Ascending aorta (tissue), 2 donors: ENCODE measurements around the gene B4GALNT3. TPM values are rescaled to one million over a fixed set of nuclear protein-coding genes. Genes with fewer than 3 reads are reported as not detected.

Experiments used
- DNase-seq, 2 donors: peaks; one replicate each; pipeline ENCODE4 v3.0.0-alpha.2; 2019; ENCODE audit warnings: low spot score in 2 of 2
- H3K27ac ChIP-seq, 2 donors: fragments of 200-600 bp; sonication (generic); one replicate each; pipeline ENCODE4 v1.5.1; 2016 to 2017; ENCODE audit warnings: mild to moderate bottlenecking in 1 of 2
- H3K27me3 ChIP-seq: fragments of 200-600 bp; sonication (generic); one replicate; pipeline ENCODE4 v1.5.1; 2017
- H3K36me3 ChIP-seq, 2 donors: fragments of 200-600 bp; sonication (generic); one replicate each; pipeline ENCODE4 v1.5.1; 2016
- H3K4me1 ChIP-seq, 2 donors: fragments of 200-600 bp; sonication (generic); one replicate each; pipeline ENCODE4 v1.5.1; 2016 to 2017; ENCODE audit warnings: mild to moderate bottlenecking in 1 of 2
- H3K4me3 ChIP-seq, 2 donors: fragments of 200-600 bp; sonication (generic); one replicate each; pipeline ENCODE4 v1.5.1; 2016 to 2017; ENCODE audit warnings: mild to moderate bottlenecking in 1 of 2
- H3K9me3 ChIP-seq, 2 donors: fragments of 200-600 bp; sonication (generic); one replicate each; pipeline ENCODE4 v1.5.1; 2016
- intact Hi-C: fragments of 100-400 bp; cut with DNase I; formaldehyde crosslinking; loops from one replicate; pipeline ENCODE4 v1.15.1; 2023
- total RNA-seq: library from RNA; depleted of rRNA; stranded (reverse); fragments of >200 nt; gene quantifications from one replicate; pipeline ENCODE4 v1.1.0, GENCODE V29; 2016
- TF ChIP-seq, protein P1 (sequence below), 3 experiments: fragments of 200-600 bp in 2 of 3; fragments of 450-650 bp in 1 of 3; sonication (generic) in 2 of 3; IDR thresholded peaks; one replicate each; pipeline ENCODE4 v1.5.1; 2016 to 2019; ENCODE audit warnings: antibody characterized with exemption in 3 of 3, mild to moderate bottlenecking in 1 of 3, moderate library complexity in 1 of 3

The B4GALNT3 gene
- total RNA-seq, 1 donor from 2014 or later, result 10.4 TPM

DNA sequence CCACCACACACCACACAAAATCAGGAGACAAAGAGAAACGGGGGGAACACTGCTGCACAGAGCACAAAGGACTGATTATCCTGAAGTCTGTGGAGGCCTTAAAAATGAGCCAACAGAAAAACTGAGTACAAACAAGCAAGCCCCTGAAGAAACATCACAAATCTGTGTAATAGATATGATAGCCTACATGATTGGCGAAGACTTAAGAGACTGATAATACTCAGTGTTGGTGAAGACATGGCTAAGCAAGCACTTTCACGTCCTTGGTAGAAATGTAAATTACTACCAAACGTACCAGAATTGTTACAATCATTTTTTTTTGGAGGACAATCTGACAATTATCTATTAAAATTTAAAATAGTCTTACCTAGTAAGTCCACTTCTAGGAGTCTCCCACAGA lies 128.9 kb downstream of the B4GALNT3 start:
- TF ChIP-seq, protein P1, sequence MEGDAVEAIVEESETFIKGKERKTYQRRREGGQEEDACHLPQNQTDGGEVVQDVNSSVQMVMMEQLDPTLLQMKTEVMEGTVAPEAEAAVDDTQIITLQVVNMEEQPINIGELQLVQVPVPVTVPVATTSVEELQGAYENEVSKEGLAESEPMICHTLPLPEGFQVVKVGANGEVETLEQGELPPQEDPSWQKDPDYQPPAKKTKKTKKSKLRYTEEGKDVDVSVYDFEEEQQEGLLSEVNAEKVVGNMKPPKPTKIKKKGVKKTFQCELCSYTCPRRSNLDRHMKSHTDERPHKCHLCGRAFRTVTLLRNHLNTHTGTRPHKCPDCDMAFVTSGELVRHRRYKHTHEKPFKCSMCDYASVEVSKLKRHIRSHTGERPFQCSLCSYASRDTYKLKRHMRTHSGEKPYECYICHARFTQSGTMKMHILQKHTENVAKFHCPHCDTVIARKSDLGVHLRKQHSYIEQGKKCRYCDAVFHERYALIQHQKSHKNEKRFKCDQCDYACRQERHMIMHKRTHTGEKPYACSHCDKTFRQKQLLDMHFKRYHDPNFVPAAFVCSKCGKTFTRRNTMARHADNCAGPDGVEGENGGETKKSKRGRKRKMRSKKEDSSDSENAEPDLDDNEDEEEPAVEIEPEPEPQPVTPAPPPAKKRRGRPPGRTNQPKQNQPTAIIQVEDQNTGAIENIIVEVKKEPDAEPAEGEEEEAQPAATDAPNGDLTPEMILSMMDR (IDR thresholded peaks at IDR 0.05), result no peak
- no peak overlapping the region for H3K27ac ChIP-seq
- no peak overlapping the region for H3K4me3 ChIP-seq
- no peaks in the 10 kb centered on the region for H3K36me3 ChIP-seq
- intact Hi-C loops, result no loop called here
- DNase-seq, result no peak
- H3K4me1 ChIP-seq, result peaks cover 0 to 9% of the 10 kb centered on the region in 2 donors
- H3K27me3 ChIP-seq, result no peaks in the 10 kb centered on the region
- H3K9me3 ChIP-seq, result no peaks in the 10 kb centered on the region

DNA sequence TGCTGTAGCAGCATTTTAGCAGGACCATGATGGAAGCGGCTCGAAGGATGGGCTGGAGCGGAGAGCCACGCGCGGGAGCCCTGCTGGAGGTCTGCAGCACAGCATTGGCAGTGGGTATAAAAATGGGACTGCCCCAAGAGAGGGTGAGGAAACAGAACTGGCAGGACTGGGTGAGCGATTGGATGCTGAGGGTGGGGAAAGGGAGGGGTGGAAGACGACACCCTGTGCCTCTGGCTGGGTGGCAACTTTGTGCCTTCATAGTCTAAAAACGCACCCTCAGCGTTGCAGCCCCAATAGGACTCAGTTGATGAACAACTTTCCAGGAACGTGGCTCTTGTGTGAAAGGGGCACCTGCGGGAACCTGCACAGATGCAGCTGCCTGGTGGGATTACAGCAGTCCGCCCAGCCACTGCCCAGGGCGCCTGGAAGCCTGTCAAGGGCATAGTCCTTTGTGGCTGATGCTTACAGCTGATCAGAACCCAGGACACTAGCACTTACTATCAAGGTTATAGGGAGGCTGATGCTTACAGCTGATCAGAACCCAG lies 130.5 kb downstream of the B4GALNT3 start:
- Histone ChIP-seq H3K27ac (no peak overlapping the region), H3K4me3 (no peak overlapping the region), H3K36me3 (no peaks in the 10 kb centered on the region), H3K27me3 (no peaks in the 10 kb centered on the region), H3K4me1 (peaks cover 0 to 9% of the 10 kb centered on the region in 2 donors), H3K9me3 (no peaks in the 10 kb centered on the region)
- intact Hi-C loops, result no loop called here
- peak in 1 of 2 donors; percentile 47 for DNase-seq
- TF ChIP-seq, protein P1 (IDR thresholded peaks at IDR 0.05), result no peak

DNA sequence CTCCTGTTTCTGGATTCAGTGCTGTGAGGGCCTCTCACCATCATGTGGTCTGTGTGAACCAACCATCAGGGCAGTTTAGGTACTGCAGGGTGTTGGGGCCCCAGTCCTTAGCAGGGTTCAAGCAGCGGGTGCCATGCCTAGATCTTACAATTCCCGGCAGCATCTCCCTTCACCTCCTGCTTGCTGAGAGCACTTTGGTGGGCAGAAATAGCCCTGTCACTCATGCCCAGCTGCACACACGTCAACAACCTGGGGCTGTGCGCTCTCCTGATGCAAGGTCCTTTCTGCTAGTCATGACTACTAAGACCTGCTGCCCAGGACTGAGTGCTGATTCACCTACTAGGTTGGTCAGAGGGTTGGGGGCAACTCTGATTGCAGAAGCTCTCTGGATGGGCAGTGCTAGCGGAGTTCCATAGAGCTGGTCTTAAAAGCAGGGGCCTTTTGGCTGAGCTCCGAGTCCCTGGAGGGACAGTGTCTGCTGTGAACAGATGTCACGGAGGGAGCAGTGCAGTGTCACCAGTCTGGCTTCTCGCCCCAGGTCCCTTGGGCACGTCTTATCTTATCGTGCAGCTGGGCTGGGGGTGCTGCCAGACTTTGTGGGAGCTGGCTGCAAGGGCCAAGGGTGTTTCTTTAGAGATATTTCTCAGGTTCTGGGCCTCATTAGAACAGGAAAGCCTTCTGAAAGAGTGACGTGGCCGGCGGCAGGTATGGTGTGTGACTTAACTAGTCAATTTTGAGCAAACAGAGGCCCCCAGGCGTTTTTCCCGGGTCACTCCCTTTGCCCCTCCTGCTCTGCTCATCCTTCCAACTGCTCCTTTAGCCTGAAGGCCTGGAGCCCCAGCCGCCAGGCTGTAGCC lies 131.7 kb downstream of the B4GALNT3 start:
- Histone ChIP-seq H3K27ac (peak overlapping the region in 1 of 2 donors; percentile 10), H3K4me3 (no peak overlapping the region), H3K27me3 (no peaks in the 10 kb centered on the region), H3K36me3 (no peaks in the 10 kb centered on the region), H3K9me3 (no peaks in the 10 kb centered on the region), H3K4me1 (peaks cover 0 to 9% of the 10 kb centered on the region in 2 donors)
- peak in 1 of 2 donors; percentile 59 for DNase-seq
- intact Hi-C loops, result no loop called here
- TF ChIP-seq, protein P1 (IDR thresholded peaks at IDR 0.05), result no peak

DNA sequence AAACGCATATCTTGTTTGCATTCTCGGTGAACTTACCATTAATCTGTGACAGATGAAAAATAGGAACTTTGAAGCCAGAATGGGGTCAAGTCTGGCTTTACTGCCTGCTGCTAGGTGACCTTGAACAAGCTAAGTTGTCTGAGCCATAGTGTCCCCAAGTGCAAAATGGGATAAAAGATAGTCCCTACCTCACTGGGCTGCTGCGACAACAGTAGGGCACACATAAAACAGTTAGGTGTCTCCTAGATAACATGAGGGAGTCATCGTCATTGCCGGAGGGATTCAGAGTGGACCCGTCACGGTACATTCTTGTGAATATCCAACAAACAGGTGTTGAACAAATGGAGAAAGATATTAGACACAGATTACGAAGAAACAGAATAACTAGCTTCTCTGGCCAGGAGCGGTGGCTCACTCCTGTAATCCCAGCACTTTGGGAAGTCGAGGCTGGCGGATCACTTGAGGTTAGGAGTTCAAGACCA lies 132.3 kb downstream of the B4GALNT3 start:
- peaks cover 0 to 9% of the 10 kb centered on the region in 2 donors for H3K4me1 ChIP-seq
- DNase-seq, result peak in 1 of 2 donors; percentile 38
- H3K36me3 ChIP-seq, result no peaks in the 10 kb centered on the region
- H3K27ac ChIP-seq, result no peak overlapping the region
- no peak overlapping the region for H3K4me3 ChIP-seq
- intact Hi-C loops, result no loop called here
- TF ChIP-seq, protein P1 (IDR thresholded peaks at IDR 0.05), result no peak
- no peaks in the 10 kb centered on the region for H3K27me3 ChIP-seq
- no peaks in the 10 kb centered on the region for H3K9me3 ChIP-seq

DNA sequence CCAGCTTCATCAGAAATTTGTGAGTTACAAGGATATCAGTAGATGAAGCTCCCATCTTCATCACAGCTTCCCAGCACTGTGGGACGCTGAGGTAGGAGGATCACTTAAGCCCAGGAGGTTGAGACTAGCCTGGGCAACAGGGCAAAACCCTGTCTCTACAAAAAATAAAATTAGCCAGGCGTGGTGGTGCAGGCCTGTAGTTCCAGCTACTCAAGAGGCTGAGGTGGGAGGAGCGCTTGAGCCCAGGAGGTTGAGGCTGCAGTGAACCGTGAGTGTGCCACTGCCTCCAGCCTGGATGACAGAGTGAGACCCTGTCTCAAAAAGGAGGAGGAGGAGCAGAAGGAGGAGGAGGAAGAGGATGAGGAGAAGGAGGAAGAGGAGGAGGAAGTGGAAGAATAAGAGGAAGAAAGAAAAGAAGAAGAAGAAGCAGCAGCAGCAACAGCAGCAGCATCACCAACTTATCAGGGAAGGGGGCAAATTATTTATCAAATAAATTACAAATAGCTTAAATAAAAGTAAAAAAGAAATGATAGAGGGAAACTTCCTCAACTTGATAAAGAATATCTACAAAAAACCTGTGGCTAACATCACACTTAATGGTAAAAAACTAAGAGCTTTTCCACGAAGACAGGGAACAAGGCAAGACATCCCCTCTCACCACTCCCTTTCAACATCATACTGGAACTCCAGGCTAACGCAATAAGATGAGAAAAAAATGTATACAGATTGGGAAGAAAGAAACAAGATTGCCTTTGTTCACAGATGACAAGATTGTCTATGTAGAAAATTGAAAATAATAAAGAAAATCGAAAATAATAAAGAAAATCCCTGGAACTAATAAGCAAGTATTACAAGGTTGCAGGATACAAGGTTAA lies 133.9 kb downstream of the B4GALNT3 start:
- Histone ChIP-seq H3K4me3 (no peak overlapping the region), H3K27ac (no peak overlapping the region), H3K9me3 (no peaks in the 10 kb centered on the region), H3K27me3 (no peaks in the 10 kb centered on the region), H3K4me1 (peaks cover 0 to 9% of the 10 kb centered on the region in 2 donors), H3K36me3 (no peaks in the 10 kb centered on the region)
- peak in 1 of 2 donors; percentile 35 for DNase-seq
- TF ChIP-seq, protein P1 (IDR thresholded peaks at IDR 0.05), result no peak
- intact Hi-C loops, result no loop called here
